ENCODE results near the gene TFPI.

Gene TFPI

DNA sequence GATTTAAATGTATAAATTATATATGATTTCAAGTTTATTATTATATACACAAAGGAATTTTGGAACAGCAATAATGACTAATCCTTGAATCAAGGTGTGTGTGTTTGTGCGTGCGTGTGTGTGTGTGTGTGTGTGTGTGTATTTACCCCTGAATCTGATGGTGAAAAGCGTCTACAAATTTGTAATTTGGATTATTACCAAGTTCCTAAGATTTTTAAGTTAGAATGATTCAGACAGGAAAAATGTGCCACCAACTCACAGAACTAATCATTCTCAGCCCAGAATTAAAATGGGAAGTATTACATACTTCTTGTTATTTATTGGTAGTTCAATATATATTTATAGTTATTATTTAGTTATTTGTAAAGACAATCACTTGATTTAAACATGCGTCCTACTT lies 118.5 kb downstream of the TFPI start:
- Histone ChIP-seq H3K36me3 (no peaks in the 10 kb centered on the region), H3K27ac (no peak overlapping the region), H3K4me3 (ENCODE audit: low read depth, low read length) (no peak overlapping the region), H3K27me3 (ENCODE audit: insufficient read depth, low read depth, severe bottlenecking) (no peaks in the 10 kb centered on the region), H3K9me3 (ENCODE audit: severe bottlenecking) (no peaks in the 10 kb centered on the region)
- TF ChIP-seq, protein P1, sequence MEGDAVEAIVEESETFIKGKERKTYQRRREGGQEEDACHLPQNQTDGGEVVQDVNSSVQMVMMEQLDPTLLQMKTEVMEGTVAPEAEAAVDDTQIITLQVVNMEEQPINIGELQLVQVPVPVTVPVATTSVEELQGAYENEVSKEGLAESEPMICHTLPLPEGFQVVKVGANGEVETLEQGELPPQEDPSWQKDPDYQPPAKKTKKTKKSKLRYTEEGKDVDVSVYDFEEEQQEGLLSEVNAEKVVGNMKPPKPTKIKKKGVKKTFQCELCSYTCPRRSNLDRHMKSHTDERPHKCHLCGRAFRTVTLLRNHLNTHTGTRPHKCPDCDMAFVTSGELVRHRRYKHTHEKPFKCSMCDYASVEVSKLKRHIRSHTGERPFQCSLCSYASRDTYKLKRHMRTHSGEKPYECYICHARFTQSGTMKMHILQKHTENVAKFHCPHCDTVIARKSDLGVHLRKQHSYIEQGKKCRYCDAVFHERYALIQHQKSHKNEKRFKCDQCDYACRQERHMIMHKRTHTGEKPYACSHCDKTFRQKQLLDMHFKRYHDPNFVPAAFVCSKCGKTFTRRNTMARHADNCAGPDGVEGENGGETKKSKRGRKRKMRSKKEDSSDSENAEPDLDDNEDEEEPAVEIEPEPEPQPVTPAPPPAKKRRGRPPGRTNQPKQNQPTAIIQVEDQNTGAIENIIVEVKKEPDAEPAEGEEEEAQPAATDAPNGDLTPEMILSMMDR (IDR thresholded peaks at IDR 0.05; ENCODE audit: low read depth, low read length), result no peak
- DNase-seq, result no peak

DNA sequence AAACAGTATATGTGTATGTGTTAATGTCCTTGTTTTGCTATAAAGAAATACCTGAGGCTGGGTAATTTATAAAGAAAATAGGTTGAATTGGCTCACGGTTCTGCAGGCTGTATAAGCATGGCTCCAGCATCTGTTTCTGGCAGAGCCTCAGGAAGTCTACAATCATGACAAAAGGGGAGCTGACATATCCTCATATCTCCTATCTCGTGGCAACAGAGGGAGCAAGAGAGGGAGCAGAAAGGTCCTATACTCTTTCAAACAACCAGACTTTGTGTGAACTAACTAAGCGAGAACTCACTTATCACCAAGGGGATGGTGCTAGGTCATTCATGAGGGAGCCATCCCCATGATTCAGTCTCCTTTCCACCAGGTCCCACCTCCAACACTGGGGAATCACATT lies 119.2 kb downstream of the TFPI start:
- H3K27ac ChIP-seq, result no peak overlapping the region
- no peak for DNase-seq
- no peak overlapping the region for H3K4me3 ChIP-seq (ENCODE audit: low read depth, low read length)
- H3K36me3 ChIP-seq, result no peaks in the 10 kb centered on the region
- TF ChIP-seq, protein P1 (IDR thresholded peaks at IDR 0.05; ENCODE audit: low read depth, low read length), result no peak
- H3K9me3 ChIP-seq (ENCODE audit: severe bottlenecking), result no peaks in the 10 kb centered on the region
- H3K27me3 ChIP-seq (ENCODE audit: insufficient read depth, low read depth, severe bottlenecking), result no peaks in the 10 kb centered on the region

DNA sequence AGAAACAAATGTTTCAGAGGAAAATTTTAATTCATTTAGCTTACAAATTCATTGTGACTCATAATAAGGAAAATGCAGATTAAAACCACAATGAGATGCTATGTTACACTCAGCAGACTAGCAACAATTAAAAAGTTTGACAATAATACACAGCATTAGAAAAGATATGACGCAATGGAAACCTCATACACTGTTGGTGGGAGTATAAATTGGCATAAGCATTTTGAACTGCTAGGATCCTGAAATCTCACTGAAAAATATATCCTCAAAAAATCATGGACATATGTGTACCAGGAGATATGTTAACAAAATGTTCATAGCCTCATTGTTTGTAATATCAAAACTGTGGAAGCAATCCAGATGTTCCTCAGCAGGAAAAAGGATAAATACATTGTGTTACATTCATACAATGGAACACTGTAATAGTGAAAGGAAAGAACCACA lies 119.9 kb downstream of the TFPI start:
- Histone ChIP-seq H3K27ac (no peak overlapping the region), H3K27me3 (ENCODE audit: insufficient read depth, low read depth, severe bottlenecking) (no peaks in the 10 kb centered on the region), H3K9me3 (ENCODE audit: severe bottlenecking) (no peaks in the 10 kb centered on the region), H3K4me3 (ENCODE audit: low read depth, low read length) (no peak overlapping the region), H3K36me3 (no peaks in the 10 kb centered on the region)
- DNase-seq, result no peak
- TF ChIP-seq, protein P1 (IDR thresholded peaks at IDR 0.05; ENCODE audit: low read depth, low read length), result no peak

- Histone ChIP-seq H3K4me3 (ENCODE audit: low read depth, low read length) (no peak overlapping the region), H3K27me3 (ENCODE audit: insufficient read depth, low read depth, severe bottlenecking) (no peaks in the 10 kb centered on the region), H3K9me3 (ENCODE audit: severe bottlenecking) (no peaks in the 10 kb centered on the region), H3K36me3 (no peaks in the 10 kb centered on the region), H3K27ac (no peak overlapping the region)
- TF ChIP-seq, protein P1 (IDR thresholded peaks at IDR 0.05; ENCODE audit: low read depth, low read length), result no peak
- DNase-seq, result no peak
These were observed 122.3 kb downstream of the TFPI start for GRCh38 chr2:187431911-187432310.

- Histone ChIP-seq H3K4me3 (ENCODE audit: low read depth, low read length) (no peak overlapping the region), H3K27ac (no peak overlapping the region), H3K27me3 (ENCODE audit: insufficient read depth, low read depth, severe bottlenecking) (no peaks in the 10 kb centered on the region), H3K36me3 (no peaks in the 10 kb centered on the region), H3K9me3 (ENCODE audit: severe bottlenecking) (no peaks in the 10 kb centered on the region)
- no peak for DNase-seq
- TF ChIP-seq, protein P1 (IDR thresholded peaks at IDR 0.05; ENCODE audit: low read depth, low read length), result no peak
These were observed 124.2 kb downstream of the TFPI start for GRCh38 chr2:187429989-187430388.

- Histone ChIP-seq H3K36me3 (no peaks in the 10 kb centered on the region), H3K27me3 (ENCODE audit: insufficient read depth, low read depth, severe bottlenecking) (no peaks in the 10 kb centered on the region)
- TF ChIP-seq, protein P1 (IDR thresholded peaks at IDR 0.05; ENCODE audit: low read depth, low read length), result no peak
These were observed 130.1 kb downstream of the TFPI start for GRCh38 chr2:187424146-187424545.

More at GRCh38 chr2:187424146-187424545, 130.1 kb downstream of the TFPI start:
- no peak overlapping the region for H3K4me3 ChIP-seq (ENCODE audit: low read depth, low read length)
- no peaks in the 10 kb centered on the region for H3K9me3 ChIP-seq (ENCODE audit: severe bottlenecking)
- DNase-seq, result no peak
- no peak overlapping the region for H3K27ac ChIP-seq
